A673 (cell line): Measurements from ENCODE around the gene TCHP. TPM values are rescaled to one million over a fixed set of nuclear protein-coding genes. Genes with fewer than 3 reads are reported as not detected.

Source experiments
- BruUV-seq: library from RNA; stranded (reverse); fragments of 400-500 nt; replicated peaks from 2 replicates; lab custom pipeline; 2021; lab: Mats Ljungman, UMichigan
- CTCF ChIA-PET: fragments of 300-600 bp; sonication (Branson Sonifier 250); formaldehyde crosslinking; loops from one replicate; lab custom pipeline; 2022; ENCODE audit warnings: antibody characterized with exemption; lab: Charles Lee
- POLR2A ChIA-PET: fragments of 300-600 bp; sonication (Branson Sonifier 250); formaldehyde crosslinking; loops from one replicate; lab custom pipeline; 2022; ENCODE audit warnings: antibody characterized with exemption; ENCODE audit not compliant: low non-redundant PET; lab: Charles Lee
- DNase-seq: peaks from one replicate; pipeline ENCODE4 v3.0.0-alpha.2; 2015; ENCODE audit warnings: low spot score
- H3K27ac ChIP-seq: fragments of 200-600 bp; sonication (generic); 2 replicates; pipeline ENCODE4 v1.5.1; 2016; ENCODE audit warnings: mixed run types, low read depth, mild to moderate bottlenecking, mixed read lengths, antibody characterized with exemption, low read length; ENCODE audit not compliant: poor library complexity, severe bottlenecking
- H3K27me3 ChIP-seq: fragments of 200-600 bp; sonication (generic); replicated peaks from 2 replicates; pipeline ENCODE4 v1.6.1; 2017; ENCODE audit warnings: mixed run types, low read depth, mild to moderate bottlenecking, mixed read lengths, antibody characterized with exemption, low read length; ENCODE audit not compliant: insufficient read depth, poor library complexity
- H3K36me3 ChIP-seq: fragments of 200-600 bp; sonication (generic); 2 replicates; pipeline ENCODE4 v1.6.1; 2016; ENCODE audit warnings: mixed run types, mild to moderate bottlenecking, mixed read lengths, antibody characterized with exemption, low read length; ENCODE audit not compliant: insufficient read depth, poor library complexity, severe bottlenecking
- H3K4me1 ChIP-seq: fragments of 200-600 bp; sonication (generic); 2 replicates; pipeline ENCODE4 v1.6.1; 2017; ENCODE audit warnings: mixed run types, mild to moderate bottlenecking, mixed read lengths, antibody characterized with exemption, low read length; ENCODE audit not compliant: insufficient read depth, poor library complexity, severe bottlenecking
- H3K4me3 ChIP-seq: fragments of 200-600 bp; sonication (generic); 2 replicates; pipeline ENCODE4 v1.5.1; 2016; ENCODE audit warnings: low read depth, mixed run types, mild to moderate bottlenecking, mixed read lengths, low read length; ENCODE audit not compliant: poor library complexity, severe bottlenecking
- H3K9me3 ChIP-seq: fragments of 200-600 bp; sonication (generic); 2 replicates; pipeline ENCODE4 v1.6.1; 2016; ENCODE audit warnings: mixed run types, low read depth, mild to moderate bottlenecking, mixed read lengths, antibody characterized with exemption, low read length; ENCODE audit not compliant: poor library complexity, severe bottlenecking
- EZH2 ChIP-seq: fragments of 200-600 bp; sonication (generic); IDR thresholded peaks from 2 replicates; pipeline ENCODE4 v1.6.1; 2017; ENCODE audit warnings: borderline replicate concordance, low read depth, mild to moderate bottlenecking, mixed read lengths, antibody characterized with exemption, low read length; ENCODE audit not compliant: poor library complexity, severe bottlenecking
- intact Hi-C: fragments of 100-400 bp; cut with micrococcal nuclease; formaldehyde crosslinking; loops from one replicate; pipeline ENCODE4 v1.10.0; 2022; ENCODE audit not compliant: unreplicated experiment
- total RNA-seq: library from RNA; stranded (reverse); gene quantifications from 2 replicates; pipeline ENCODE4 v1.2.3, GENCODE V29; 2021
- TF ChIP-seq, protein P1 (sequence below): fragments of 300-800, 200-600 bp; sonication (generic); conservative IDR thresholded peaks from 2 replicates; pipeline ENCODE4 v1.5.1; 2017; ENCODE audit warnings: low read depth, mild to moderate bottlenecking, antibody characterized with exemption, low read length, moderate library complexity, mixed read lengths

TCHP gene
- total RNA-seq, 1 experiment from 2014 or later, result 40.4 TPM

DNA sequence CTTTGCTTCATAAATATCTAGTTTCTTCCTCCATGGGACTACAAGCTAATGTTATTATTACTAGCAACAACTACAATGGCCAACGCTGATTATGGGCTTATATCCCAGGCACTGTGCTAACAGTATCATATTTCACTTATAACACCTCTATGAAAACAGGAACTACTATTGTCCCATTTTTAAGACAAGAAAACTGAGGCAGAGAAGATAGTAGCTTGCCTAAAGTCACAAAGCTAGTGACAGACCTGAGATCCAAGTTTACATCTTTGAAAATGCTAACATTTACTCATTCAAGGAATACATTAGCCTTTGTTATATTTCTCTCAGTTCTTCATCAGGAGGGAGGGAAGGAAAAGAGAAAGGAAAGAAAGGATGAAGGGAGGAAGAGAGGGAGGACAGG, 63.3 kb downstream of the TCHP start:
- H3K36me3 ChIP-seq, result peaks cover 32% of the 10 kb centered on the region
- no peak overlapping the region for H3K27ac ChIP-seq

DNA sequence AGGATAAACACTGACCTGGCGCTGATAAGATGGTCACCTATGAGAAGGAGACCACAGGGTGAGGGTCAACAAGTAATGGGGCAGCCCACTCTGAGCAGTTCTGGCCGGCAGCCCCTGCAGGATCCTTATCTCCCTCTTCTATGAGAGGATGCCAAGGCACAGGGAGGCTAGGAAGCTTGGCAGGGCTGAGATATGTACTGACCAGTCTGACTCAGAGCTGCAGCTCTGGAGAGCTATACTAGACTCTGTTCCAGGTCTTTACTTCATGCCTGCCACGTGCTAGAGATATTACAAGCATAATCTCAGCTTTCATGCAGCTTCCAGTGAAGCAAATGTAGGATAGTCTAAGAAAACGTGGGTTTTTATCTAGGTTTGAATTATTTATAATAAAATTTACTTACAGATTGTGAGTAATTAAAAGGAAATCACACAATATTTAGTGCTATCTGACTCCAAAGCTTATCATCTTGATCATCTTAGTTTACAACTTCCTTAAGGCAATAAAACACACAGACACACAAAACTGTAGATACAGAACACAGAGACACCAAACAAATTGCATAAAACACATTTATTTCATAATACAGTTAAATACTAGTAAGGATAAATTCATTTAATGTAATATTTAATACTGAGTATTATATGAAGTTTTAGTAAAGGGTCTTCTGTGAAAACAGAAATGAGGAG, 63.8 kb downstream of the TCHP start:
- BruUV-seq, result no TSS peak
- no peaks in the 10 kb centered on the region for H3K9me3 ChIP-seq
- POLR2A ChIA-PET, result no interaction called here
- intact Hi-C loops, result no loop called here
- CTCF ChIA-PET, result no interaction called here
- no peaks in the 10 kb centered on the region for H3K4me1 ChIP-seq
- H3K27me3 ChIP-seq, result no peaks in the 10 kb centered on the region
- H3K36me3 ChIP-seq, result peaks cover 32% of the 10 kb centered on the region
- H3K27ac ChIP-seq, result no peak overlapping the region
- no peak for DNase-seq
- no peak for TF ChIP-seq EZH2
- TF ChIP-seq, protein P1, sequence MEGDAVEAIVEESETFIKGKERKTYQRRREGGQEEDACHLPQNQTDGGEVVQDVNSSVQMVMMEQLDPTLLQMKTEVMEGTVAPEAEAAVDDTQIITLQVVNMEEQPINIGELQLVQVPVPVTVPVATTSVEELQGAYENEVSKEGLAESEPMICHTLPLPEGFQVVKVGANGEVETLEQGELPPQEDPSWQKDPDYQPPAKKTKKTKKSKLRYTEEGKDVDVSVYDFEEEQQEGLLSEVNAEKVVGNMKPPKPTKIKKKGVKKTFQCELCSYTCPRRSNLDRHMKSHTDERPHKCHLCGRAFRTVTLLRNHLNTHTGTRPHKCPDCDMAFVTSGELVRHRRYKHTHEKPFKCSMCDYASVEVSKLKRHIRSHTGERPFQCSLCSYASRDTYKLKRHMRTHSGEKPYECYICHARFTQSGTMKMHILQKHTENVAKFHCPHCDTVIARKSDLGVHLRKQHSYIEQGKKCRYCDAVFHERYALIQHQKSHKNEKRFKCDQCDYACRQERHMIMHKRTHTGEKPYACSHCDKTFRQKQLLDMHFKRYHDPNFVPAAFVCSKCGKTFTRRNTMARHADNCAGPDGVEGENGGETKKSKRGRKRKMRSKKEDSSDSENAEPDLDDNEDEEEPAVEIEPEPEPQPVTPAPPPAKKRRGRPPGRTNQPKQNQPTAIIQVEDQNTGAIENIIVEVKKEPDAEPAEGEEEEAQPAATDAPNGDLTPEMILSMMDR, result no peak
- no peak overlapping the region for H3K4me3 ChIP-seq

More for the DNA sequence above, 63.3 kb downstream of the TCHP start:
- H3K9me3 ChIP-seq, result no peaks in the 10 kb centered on the region
- no peaks in the 10 kb centered on the region for H3K4me1 ChIP-seq
- H3K4me3 ChIP-seq, result no peak overlapping the region
- no peaks in the 10 kb centered on the region for H3K27me3 ChIP-seq
- ChIA-PET POLR2A (no interaction called here), CTCF (no interaction called here)
- DNase-seq, result no peak
- intact Hi-C loops, result no loop called here
- TF ChIP-seq, protein P1, result no peak
- TF ChIP-seq EZH2, result no peak
- BruUV-seq, result TSS peak; percentile 19

DNA sequence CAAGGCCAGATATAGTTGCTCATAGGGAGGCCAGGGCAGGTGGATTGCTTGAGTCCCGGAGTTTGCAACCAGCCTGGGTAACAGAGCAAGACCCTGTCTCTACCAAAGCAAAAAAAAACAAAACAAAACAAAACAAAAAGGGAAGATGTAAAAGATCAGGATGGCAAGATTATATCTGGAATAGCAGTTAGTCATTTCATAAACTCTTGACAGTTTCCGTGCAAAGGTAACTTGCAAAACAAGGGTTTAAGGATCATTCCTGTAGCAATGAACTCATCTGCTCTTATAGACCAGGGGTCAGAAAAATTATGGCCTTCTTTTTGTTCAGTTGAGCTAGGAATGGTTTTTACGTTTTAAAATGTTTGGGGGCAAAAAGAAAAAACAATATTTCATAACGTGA, 66.5 kb downstream of the TCHP start:
- Histone ChIP-seq H3K36me3 (peaks cover 13% of the 10 kb centered on the region), H3K4me3 (no peak overlapping the region), H3K27ac (no peak overlapping the region), H3K4me1 (no peaks in the 10 kb centered on the region), H3K9me3 (no peaks in the 10 kb centered on the region), H3K27me3 (no peaks in the 10 kb centered on the region)
- DNase-seq, result no peak
- ChIA-PET POLR2A (no interaction called here), CTCF (no interaction called here)
- intact Hi-C loops, result no loop called here
- BruUV-seq, result no TSS peak
- TF ChIP-seq, protein P1, result no peak
- TF ChIP-seq EZH2, result no peak
